Stomach (tissue), 9 donors: ENCODE data around the gene DCUN1D4. TPM values are rescaled to one million over a fixed set of nuclear protein-coding genes. Genes with fewer than 3 reads are reported as not detected.
A peak's percentile ranks its signal among the peaks of the same experiment; 100 is the strongest.

Source experiments
- DNase-seq, 2 donors: peaks; one replicate each; pipeline versions ENCODE4 v3.0.0 to v3.0.0-alpha.2; 2013 to 2019
- H3K27ac ChIP-seq, 5 donors: fragments of 200-600 bp in 4 of 5; sonication (generic) in 4 of 5; one replicate each; pipeline ENCODE4 v1.5.1; 2013 to 2019; ENCODE audit warnings: mild to moderate bottlenecking in 1 of 5, moderate library complexity in 1 of 5
- H3K27me3 ChIP-seq, 3 donors: fragments of 200-600 bp; sonication (generic); one replicate each; pipeline ENCODE4 v1.5.1; 2017 to 2019; ENCODE audit warnings: mixed run types in 1 of 3
- H3K36me3 ChIP-seq, 4 donors: fragments of 200-600 bp; sonication (generic); 1 replicate in 3 of 4; 2 replicates in 1 of 4; pipeline ENCODE4 v1.5.1; 2016 to 2019
- H3K4me1 ChIP-seq, 4 donors: fragments of 200-600 bp; sonication (generic); one replicate each; pipeline ENCODE4 v1.5.1; 2016 to 2019
- H3K4me3 ChIP-seq, 4 donors: fragments of 200-600 bp; sonication (generic) in 3 of 4; one replicate each; pipeline ENCODE4 v1.5.1; 2016 to 2019; ENCODE audit warnings: mild to moderate bottlenecking in 1 of 4
- H3K9me3 ChIP-seq, 4 donors: fragments of 200-600 bp; sonication (generic); one replicate each; pipeline ENCODE4 v1.5.1; 2016 to 2019
- CTCF ChIP-seq, 7 experiments: fragments of 450-650 bp in 4 of 7; fragments of 200-600 bp in 3 of 7; sonication (generic) in 3 of 7; IDR thresholded peaks; one replicate each; pipeline ENCODE4 v1.5.1; 2016 to 2019; ENCODE audit warnings: antibody characterized with exemption in 7 of 7, control low read depth in 2 of 7, mild to moderate bottlenecking in 1 of 7
- EP300 ChIP-seq: sonication (generic); formaldehyde crosslinking; IDR thresholded peaks from one replicate; pipeline ENCODE4 v1.6.1; 2017; ENCODE audit warnings: antibody characterized with exemption
- POLR2A ChIP-seq, 4 donors: fragments of 450-650 bp; IDR thresholded peaks; one replicate each; pipeline ENCODE4 v1.6.1; 2016; ENCODE audit warnings: antibody characterized with exemption in 4 of 4, control low read depth in 2 of 4, mild to moderate bottlenecking in 1 of 4, moderate library complexity in 1 of 4
- POLR2AphosphoS5 ChIP-seq, 3 donors: sonication (generic); formaldehyde crosslinking; IDR thresholded peaks; one replicate each; pipeline ENCODE4 v1.6.1; 2016; ENCODE audit warnings: antibody characterized with exemption in 3 of 3
- WGBS, 5 donors: extraction: QIAGEN DNeasy Blood & Tissue Kit in 3 of 5; methylation state at CpG; one replicate each; pipeline versions ENCODE4 v1.1.5 to v1.1.7; 2013 to 2018; 5-methylcytosine and 5-hydroxymethylcytosine counted together
- intact Hi-C: fragments of 100-400 bp; cut with DNase I; formaldehyde crosslinking; loops from one replicate; pipeline ENCODE4 v1.15.1; 2023; ENCODE audit warnings: low total_unique reads
- polyA plus RNA-seq, 3 donors: library from polyadenylated mRNA; stranded (reverse); fragments of 200-250 nt; gene quantifications; one replicate each; pipeline ENCODE4 v1.2.3, GENCODE V29; 2013
- total RNA-seq, 5 donors: library from RNA; depleted of rRNA; stranded (reverse); fragments of >200 nt; gene quantifications; one replicate each; pipeline versions ENCODE4 v1.1.0 to v1.2.3, GENCODE V29; 2014 to 2016
- donor health status: healthy with polysubstance abuse.
- donor health status: Bipolar disorder and iron deficiency.
- donor health status: healthy.

The DCUN1D4 gene
- total and polyA plus RNA-seq, 8 donors, result 5.8 to 84.6 (median 30.0) TPM

DNA sequence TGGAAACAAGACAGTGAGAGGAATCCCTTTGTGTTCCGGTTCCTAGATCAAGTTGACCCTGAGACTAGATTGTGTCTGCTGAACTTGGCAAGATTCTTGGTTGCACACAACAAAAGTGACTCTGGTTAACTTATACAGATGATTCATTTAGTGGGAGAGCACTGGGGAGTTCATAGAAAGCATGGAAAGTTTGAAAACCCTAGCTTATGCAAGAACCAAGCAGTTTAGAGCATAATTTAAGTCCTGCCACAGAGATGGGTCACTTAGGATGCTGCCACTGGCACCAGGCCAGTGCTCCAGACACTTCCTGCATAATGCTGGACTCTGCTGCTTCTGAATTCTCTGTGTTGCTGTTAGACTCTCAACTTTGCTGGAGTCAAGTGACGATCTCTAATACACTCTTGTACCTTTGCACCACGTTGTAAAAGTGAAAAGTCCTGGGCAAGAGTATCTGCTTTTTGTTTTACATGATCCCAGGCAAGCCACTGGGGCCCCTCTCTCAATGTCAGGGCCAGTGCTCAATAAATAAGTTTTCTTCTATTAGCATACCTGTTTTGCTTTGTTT lies 12.7 kb upstream of the DCUN1D4 start:
- peak in 1 of 2 donors; percentile 15 for DNase-seq
- Histone ChIP-seq H3K36me3 (no peaks in the 10 kb centered on the region), H3K9me3 (no peaks in the 10 kb centered on the region), H3K4me1 (no peaks in the 10 kb centered on the region), H3K4me3 (no peak overlapping the region), H3K27ac (no peak overlapping the region), H3K27me3 (no peaks in the 10 kb centered on the region)
- 61 to 66% (median 65%) methylated on average over 3 of the region's 3 CpGs for WGBS, 5 donors
- intact Hi-C loops, result no loop called here
- TF ChIP-seq EP300 (no peak), POLR2A (IDR thresholded peaks at IDR 0.05) (no peak), POLR2AphosphoS5 (IDR thresholded peaks at IDR 0.05) (no peak), CTCF (IDR thresholded peaks at IDR 0.05) (no peak)

DNA sequence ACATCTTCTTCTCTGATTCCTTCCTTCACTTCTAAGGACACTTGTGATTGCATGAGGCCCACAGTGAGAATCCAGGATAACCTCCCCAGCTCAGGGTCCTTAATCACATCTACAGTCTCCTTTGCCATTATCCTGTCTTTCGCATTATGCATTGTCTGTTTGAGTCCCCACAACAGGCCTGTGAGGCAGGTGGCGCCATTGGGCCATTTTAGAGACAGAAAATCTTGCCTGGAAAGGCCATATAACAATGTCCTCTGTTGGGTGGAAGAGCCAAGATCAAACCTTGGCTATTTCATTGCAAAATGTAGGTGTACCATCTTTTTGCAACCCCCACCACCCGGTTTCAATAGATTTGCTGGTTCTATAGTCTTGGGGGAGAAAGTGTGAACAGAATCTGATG lies 11.8 kb upstream of the DCUN1D4 start:
- H3K4me3 ChIP-seq, result no peak overlapping the region
- no peaks in the 10 kb centered on the region for H3K4me1 ChIP-seq
- TF ChIP-seq CTCF (IDR thresholded peaks at IDR 0.05), result peak in 5 of 7 experiments; percentile 46 to 73 (median 63)
- TF ChIP-seq POLR2A (IDR thresholded peaks at IDR 0.05), result no peak
- no peaks in the 10 kb centered on the region for H3K36me3 ChIP-seq
- intact Hi-C loops, result no loop called here
- DNase-seq, result peak; percentile 77
- 11 to 38% (median 18%) methylated on average over 3 of the region's 3 CpGs for WGBS, 5 donors
- no peak overlapping the region for H3K27ac ChIP-seq
- no peaks in the 10 kb centered on the region for H3K9me3 ChIP-seq
- no peaks in the 10 kb centered on the region for H3K27me3 ChIP-seq

DNA sequence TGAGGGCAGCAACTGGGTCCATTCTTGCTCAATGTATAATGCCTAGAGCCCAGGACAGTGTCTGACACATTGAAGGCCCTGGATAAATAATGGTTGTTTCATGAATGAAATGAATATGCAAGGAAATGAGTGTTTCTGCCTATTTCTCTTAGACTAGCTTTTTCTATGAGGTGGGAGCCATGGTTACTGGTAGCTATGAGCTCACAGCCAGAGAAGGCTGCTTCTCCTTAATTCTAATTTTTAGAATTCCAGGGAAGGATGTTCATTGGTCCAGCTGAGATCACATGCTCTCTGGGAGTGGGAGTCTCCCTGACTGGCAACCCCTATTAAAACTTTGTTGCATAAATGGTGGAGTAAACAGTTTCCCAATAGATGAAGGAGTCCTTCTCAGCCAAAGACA lies 9.7 kb upstream of the DCUN1D4 start:
- intact Hi-C loops, result no loop called here
- H3K27me3 ChIP-seq, result no peaks in the 10 kb centered on the region
- H3K4me1 ChIP-seq, result no peaks in the 10 kb centered on the region
- no peaks in the 10 kb centered on the region for H3K36me3 ChIP-seq
- H3K27ac ChIP-seq, result no peak overlapping the region
- no peak overlapping the region for H3K4me3 ChIP-seq
- no peaks in the 10 kb centered on the region for H3K9me3 ChIP-seq
- DNase-seq, result no peak
- TF ChIP-seq POLR2AphosphoS5 (IDR thresholded peaks at IDR 0.05) (no peak), EP300 (no peak), CTCF (IDR thresholded peaks at IDR 0.05) (no peak), POLR2A (IDR thresholded peaks at IDR 0.05) (no peak)

- TF ChIP-seq EP300 (no peak), POLR2AphosphoS5 (IDR thresholded peaks at IDR 0.05) (no peak), POLR2A (IDR thresholded peaks at IDR 0.05) (no peak), CTCF (IDR thresholded peaks at IDR 0.05) (no peak)
- Histone ChIP-seq H3K9me3 (no peaks in the 10 kb centered on the region), H3K27me3 (no peaks in the 10 kb centered on the region), H3K36me3 (no peaks in the 10 kb centered on the region), H3K4me3 (no peak overlapping the region), H3K4me1 (no peaks in the 10 kb centered on the region), H3K27ac (no peak overlapping the region)
- intact Hi-C loops, result loop anchor here (5.0 kb wide), 1 partner anchor 187 kb away; the partner anchor contains the start of gene LRRC66
- 94 to 100% (median 98%) methylated on average over 1 of the region's 1 CpG for WGBS, 5 donors
- DNase-seq, result no peak
These were observed 7.9 kb upstream of the DCUN1D4 start for GRCh38 chr4:51835079-51835478.
